Type B pancreatic cell (in vitro differentiated cells): ENCODE measurements around the gene GPHN. TPM values are rescaled to one million over a fixed set of nuclear protein-coding genes. Genes with fewer than 3 reads are reported as not detected.
A peak's percentile ranks its signal among the peaks of the same experiment; 100 is the strongest.

Experiments used
- DNase-seq: peaks from one replicate; pipeline ENCODE4 v3.0.0; 2021; ENCODE audit warnings: mixed read lengths; ENCODE audit not compliant: unreplicated experiment; ENCODE audit errors: extremely low spot score
- H3K27ac Mint-ChIP-seq: 2 replicates; pipeline ENCODE4 v1.8.0; 2021; ENCODE audit warnings: mild to moderate bottlenecking, mixed read lengths
- H3K27me3 Mint-ChIP-seq: 2 replicates; pipeline ENCODE4 v1.8.0; 2021; ENCODE audit warnings: mixed read lengths
- H3K36me3 Mint-ChIP-seq: 2 replicates; pipeline ENCODE4 v1.8.0; 2021; ENCODE audit warnings: mixed read lengths
- H3K4me1 Mint-ChIP-seq: one replicate; pipeline ENCODE4 v1.8.0; 2021; ENCODE audit warnings: mixed read lengths; ENCODE audit not compliant: unreplicated experiment
- H3K4me3 Mint-ChIP-seq: 2 replicates; pipeline ENCODE4 v1.8.0; 2021; ENCODE audit warnings: mild to moderate bottlenecking, mixed read lengths
- H3K9me3 Mint-ChIP-seq: 2 replicates; pipeline ENCODE4 v1.8.0; 2021; ENCODE audit warnings: mixed read lengths
- CTCF ChIP-seq: fragments of 200-600 bp; sonication (generic); conservative IDR thresholded peaks from 2 replicates; pipeline ENCODE4 v1.5.0; 2021; ENCODE audit warnings: antibody characterized with exemption, mild to moderate bottlenecking
- long read RNA-seq: library from polyadenylated mRNA; unstranded; transcript quantifications from one replicate; pipeline ENCODE4 v2.0.0, GENCODE V29; 2020
- total RNA-seq: library from RNA; stranded (reverse); gene quantifications from 2 replicates; pipeline ENCODE4 v1.2.1, GENCODE V29; 2021; ENCODE audit warnings: low replicate concordance

GPHN gene
- total RNA-seq, result 22.2 and 38.9 TPM in 2 replicates
- long read RNA-seq, partial matches to known transcripts, result 5 of 11 reads
- long read RNA-seq, other reads (novel, unspliced or antisense), result 6 of 11 reads

- Mint-ChIP-seq H3K4me3 (peak within 1 kb of the TSS; percentile 97), H3K27me3 (peaks cover 16% of the 10 kb centered on the region), H3K9me3 (no peaks in the 10 kb centered on the region), H3K27ac (peak within 1 kb of the TSS; percentile 94), H3K4me1 (peaks cover 20% of the 10 kb centered on the region), H3K36me3 (peaks cover 4% of the 10 kb centered on the region)
- TF ChIP-seq CTCF, result peak; percentile 30
- peak; percentile 95 for DNase-seq
These were observed at the start of gene GPHN for GRCh38 chr14:66507722-66508546. Gene GPHN (plus strand): TSS chr14:66508147.

- H3K9me3 Mint-ChIP-seq, result no peaks in the 10 kb centered on the region
- no peaks in the 10 kb centered on the region for H3K36me3 Mint-ChIP-seq
- DNase-seq, result no peak
- no peak overlapping the region for H3K27ac Mint-ChIP-seq
- no peak overlapping the region for H3K4me3 Mint-ChIP-seq
- H3K4me1 Mint-ChIP-seq, result no peaks in the 10 kb centered on the region
- H3K27me3 Mint-ChIP-seq, result no peaks in the 10 kb centered on the region
- no peak for TF ChIP-seq CTCF
These were observed 48.3 kb upstream of the GPHN start for GRCh38 chr14:66459603-66460002.

GRCh38 chr14:66464261-66464660, 43.7 kb upstream of the GPHN start:
- no peaks in the 10 kb centered on the region for H3K4me1 Mint-ChIP-seq
- no peaks in the 10 kb centered on the region for H3K9me3 Mint-ChIP-seq
- TF ChIP-seq CTCF, result no peak
- H3K36me3 Mint-ChIP-seq, result no peaks in the 10 kb centered on the region
- no peaks in the 10 kb centered on the region for H3K27me3 Mint-ChIP-seq
- no peak for DNase-seq
- H3K4me3 Mint-ChIP-seq, result no peak overlapping the region
- no peak overlapping the region for H3K27ac Mint-ChIP-seq

GRCh38 chr14:66468778-66469367, 39.1 kb upstream of the GPHN start:
- Mint-ChIP-seq H3K9me3 (peaks cover 6% of the 10 kb centered on the region), H3K27me3 (no peaks in the 10 kb centered on the region), H3K27ac (no peak overlapping the region), H3K4me3 (no peak overlapping the region), H3K36me3 (no peaks in the 10 kb centered on the region), H3K4me1 (no peaks in the 10 kb centered on the region)
- no peak for DNase-seq
- TF ChIP-seq CTCF, result no peak

GRCh38 chr14:66471584-66471983, 36.4 kb upstream of the GPHN start:
- Mint-ChIP-seq H3K4me3 (no peak overlapping the region), H3K27me3 (no peaks in the 10 kb centered on the region), H3K27ac (no peak overlapping the region), H3K4me1 (no peaks in the 10 kb centered on the region), H3K9me3 (peaks cover 6% of the 10 kb centered on the region), H3K36me3 (no peaks in the 10 kb centered on the region)
- DNase-seq, result no peak
- no peak for TF ChIP-seq CTCF
